ENCODE results near the gene SACS. TPM values are rescaled to one million over a fixed set of nuclear protein-coding genes. Genes with fewer than 3 reads are reported as not detected.
"Not testable (repeated sequence)": the region's sequence is repeated elsewhere in the genome, so short reads cannot be mapped to it uniquely, and the experiment has no call there.

Gene SACS
- total and polyA plus RNA-seq, 2 experiments from 2014 or later: 3.2 to 29.9 TPM

- WGBS (ENCODE audit: low lambda C conversion rate, missing lambda C conversion rate): 74% methylated on average over 2 of the region's 2 CpGs
- no peak overlapping the region for H2AFZ ChIP-seq
- DNase-seq (ENCODE audit: low spot score): no peak
- TF ChIP-seq CTCF (IDR thresholded peaks at IDR 0.05; ENCODE audit: poor library complexity) (no peak), EZH2 (IDR thresholded peaks at IDR 0.05; ENCODE audit: borderline replicate concordance) (no peak), EZH2phosphoT487 (IDR thresholded peaks at IDR 0.05; ENCODE audit: low read depth, severe bottlenecking, unreplicated experiment) (no peak)
- H3K79me2 ChIP-seq: no peaks in the 10 kb centered on the region
- H3K4me2 ChIP-seq: no peak overlapping the region
- H3K4me1 ChIP-seq (ENCODE audit: insufficient read depth): no peaks in the 10 kb centered on the region
- no peaks in the 10 kb centered on the region for H3K36me3 ChIP-seq (replicated peaks; ENCODE audit: insufficient read depth, low read depth)
- no peaks in the 10 kb centered on the region for H3K27me3 ChIP-seq
- no peaks in the 10 kb centered on the region for H3K9me3 ChIP-seq (ENCODE audit: low read depth)
- no peaks in the 10 kb centered on the region for H3K9me2 ChIP-seq (replicated peaks; ENCODE audit: insufficient read depth)
- no peaks in the 10 kb centered on the region for H4K20me1 ChIP-seq (ENCODE audit: insufficient read depth, poor library complexity, severe bottlenecking)
- no peak overlapping the region for H3K4me3 ChIP-seq
- no peak overlapping the region for H3K27ac ChIP-seq
Measured at GRCh38 chr13:23443878-23444277, 10.4 kb upstream of the SACS start.

- H4K20me1 ChIP-seq (ENCODE audit: insufficient read depth, poor library complexity, severe bottlenecking): no peaks in the 10 kb centered on the region
- no peaks in the 10 kb centered on the region for H3K27me3 ChIP-seq
- H3K9me3 ChIP-seq (ENCODE audit: low read depth): no peaks in the 10 kb centered on the region
- no peaks in the 10 kb centered on the region for H3K36me3 ChIP-seq (replicated peaks; ENCODE audit: insufficient read depth, low read depth)
- H3K27ac ChIP-seq: no peak overlapping the region
- H3K4me2 ChIP-seq: no peak overlapping the region
- no peak overlapping the region for H2AFZ ChIP-seq
- WGBS (ENCODE audit: low lambda C conversion rate, missing lambda C conversion rate): 97% methylated on average over 2 of the region's 2 CpGs
- H3K9me2 ChIP-seq (replicated peaks; ENCODE audit: insufficient read depth): no peaks in the 10 kb centered on the region
- DNase-seq (ENCODE audit: low spot score): no peak
- H3K4me1 ChIP-seq (ENCODE audit: insufficient read depth): no peaks in the 10 kb centered on the region
- H3K4me3 ChIP-seq: no peak overlapping the region
- TF ChIP-seq EZH2phosphoT487 (IDR thresholded peaks at IDR 0.05; ENCODE audit: low read depth, severe bottlenecking, unreplicated experiment): no peak
- no peak for TF ChIP-seq CTCF (IDR thresholded peaks at IDR 0.05; ENCODE audit: poor library complexity)
- no peak for TF ChIP-seq EZH2 (IDR thresholded peaks at IDR 0.05; ENCODE audit: borderline replicate concordance)
- H3K79me2 ChIP-seq: no peaks in the 10 kb centered on the region
Measured at GRCh38 chr13:23443110-23443509, 9.6 kb upstream of the SACS start.

GRCh38 chr13:23440821-23441618 lies 7.5 kb upstream of the SACS start:
- H3K79me2 ChIP-seq: no peaks in the 10 kb centered on the region

GRCh38 chr13:23440324-23440723 lies 6.8 kb upstream of the SACS start:
- H3K27ac ChIP-seq; H3K9me2 ChIP-seq (replicated peaks; ENCODE audit: insufficient read depth); H3K27me3 ChIP-seq; H3K79me2 ChIP-seq; H2AFZ ChIP-seq; H4K20me1 ChIP-seq (ENCODE audit: insufficient read depth, poor library complexity, severe bottlenecking); H3K36me3 ChIP-seq (replicated peaks; ENCODE audit: insufficient read depth, low read depth); H3K4me1 ChIP-seq (ENCODE audit: insufficient read depth); H3K9me3 ChIP-seq (ENCODE audit: low read depth); H3K4me2 ChIP-seq; DNase-seq (ENCODE audit: low spot score); H3K4me3 ChIP-seq: not testable (repeated sequence)
- 90% methylated on average over 6 of the region's 6 CpGs for WGBS (ENCODE audit: low lambda C conversion rate, missing lambda C conversion rate)

More at GRCh38 chr13:23440821-23441618, 7.5 kb upstream of the SACS start:
- H3K9me3 ChIP-seq (ENCODE audit: low read depth): no peaks in the 10 kb centered on the region
- WGBS (ENCODE audit: low lambda C conversion rate, missing lambda C conversion rate): 91% methylated on average over 15 of the region's 15 CpGs
- no peak overlapping the region for H3K27ac ChIP-seq
- no peaks in the 10 kb centered on the region for H3K36me3 ChIP-seq (replicated peaks; ENCODE audit: insufficient read depth, low read depth)
- DNase-seq (ENCODE audit: low spot score): no peak
- no peaks in the 10 kb centered on the region for H3K9me2 ChIP-seq (replicated peaks; ENCODE audit: insufficient read depth)
- no peaks in the 10 kb centered on the region for H3K4me1 ChIP-seq (ENCODE audit: insufficient read depth)
- no peaks in the 10 kb centered on the region for H4K20me1 ChIP-seq (ENCODE audit: insufficient read depth, poor library complexity, severe bottlenecking)
- no peak overlapping the region for H3K4me2 ChIP-seq
- TF ChIP-seq EZH2 (IDR thresholded peaks at IDR 0.05; ENCODE audit: borderline replicate concordance): no peak
- no peak for TF ChIP-seq EZH2phosphoT487 (IDR thresholded peaks at IDR 0.05; ENCODE audit: low read depth, severe bottlenecking, unreplicated experiment)
- no peak for TF ChIP-seq CTCF (IDR thresholded peaks at IDR 0.05; ENCODE audit: poor library complexity)
- no peak overlapping the region for H2AFZ ChIP-seq
- H3K27me3 ChIP-seq: no peaks in the 10 kb centered on the region
- H3K4me3 ChIP-seq: no peak overlapping the region

Measured in hepatocyte (in vitro differentiated cells).